Gastrocnemius medialis (tissue), 4 donors: ENCODE measurements around the gene SLC17A8.
"Not testable (repeated sequence)": the region's sequence is repeated elsewhere in the genome, so short reads cannot be mapped to it uniquely, and the experiment has no call there.

Experiments used
- POLR2A ChIP-seq, 2 donors: fragments of 450-650 bp; IDR thresholded peaks; one replicate each; pipeline ENCODE4 v1.6.1; 2017; ENCODE audit warnings: antibody characterized with exemption in 2 of 2, mild to moderate bottlenecking in 2 of 2, moderate library complexity in 2 of 2
- TF ChIP-seq, protein P1 (sequence below), 5 experiments: fragments of 450-650 bp in 3 of 5; fragments of 200-600 bp in 2 of 5; sonication (generic) in 2 of 5; IDR thresholded peaks in 4 of 5; conservative IDR thresholded peaks in 1 of 5; 1 replicate in 4 of 5; 2 replicates in 1 of 5; pipeline ENCODE4 v1.5.1; 2016 to 2019; ENCODE audit warnings: antibody characterized with exemption in 5 of 5, mild to moderate bottlenecking in 3 of 5, moderate library complexity in 3 of 5

DNA sequence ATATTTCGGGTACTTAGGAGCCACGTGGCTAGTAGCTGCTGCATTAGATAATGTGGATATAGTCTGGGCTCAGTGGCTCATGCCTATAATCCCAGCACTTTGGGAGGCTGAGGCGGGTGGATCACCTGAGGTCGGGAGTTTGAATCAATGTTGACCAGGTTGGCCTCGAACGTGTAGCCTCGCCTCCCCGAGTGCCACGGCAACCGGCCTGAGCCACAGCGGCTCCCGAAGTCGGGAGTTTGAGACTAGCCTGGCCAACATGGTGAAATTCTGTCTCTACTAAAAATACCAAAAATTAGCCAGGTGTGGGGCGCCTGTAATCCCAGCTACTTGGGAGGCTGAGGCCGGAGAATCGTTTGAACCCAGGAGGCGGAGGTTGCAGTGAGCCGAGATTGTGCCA, 12.5 kb upstream of the SLC17A8 start:
- TF ChIP-seq, protein P1, sequence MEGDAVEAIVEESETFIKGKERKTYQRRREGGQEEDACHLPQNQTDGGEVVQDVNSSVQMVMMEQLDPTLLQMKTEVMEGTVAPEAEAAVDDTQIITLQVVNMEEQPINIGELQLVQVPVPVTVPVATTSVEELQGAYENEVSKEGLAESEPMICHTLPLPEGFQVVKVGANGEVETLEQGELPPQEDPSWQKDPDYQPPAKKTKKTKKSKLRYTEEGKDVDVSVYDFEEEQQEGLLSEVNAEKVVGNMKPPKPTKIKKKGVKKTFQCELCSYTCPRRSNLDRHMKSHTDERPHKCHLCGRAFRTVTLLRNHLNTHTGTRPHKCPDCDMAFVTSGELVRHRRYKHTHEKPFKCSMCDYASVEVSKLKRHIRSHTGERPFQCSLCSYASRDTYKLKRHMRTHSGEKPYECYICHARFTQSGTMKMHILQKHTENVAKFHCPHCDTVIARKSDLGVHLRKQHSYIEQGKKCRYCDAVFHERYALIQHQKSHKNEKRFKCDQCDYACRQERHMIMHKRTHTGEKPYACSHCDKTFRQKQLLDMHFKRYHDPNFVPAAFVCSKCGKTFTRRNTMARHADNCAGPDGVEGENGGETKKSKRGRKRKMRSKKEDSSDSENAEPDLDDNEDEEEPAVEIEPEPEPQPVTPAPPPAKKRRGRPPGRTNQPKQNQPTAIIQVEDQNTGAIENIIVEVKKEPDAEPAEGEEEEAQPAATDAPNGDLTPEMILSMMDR (IDR thresholded peaks at IDR 0.05 in 4 of 5, conservative IDR thresholded peaks at IDR 0.05 in 1 of 5) = not testable (repeated sequence)
- not testable (repeated sequence) for TF ChIP-seq POLR2A (IDR thresholded peaks at IDR 0.05)
